SK-N-SH treated with all-trans-retinoic acid at 6 μM for 48 hours (cell line): ENCODE measurements around the gene POLR1D.

Experiments
- CSDC2 ChIP-seq: fragments of 250-450 bp; sonication (Bioruptor Pico); IDR thresholded peaks from 2 replicates; pipeline ENCODE4 v1.5.0; 2020; ENCODE audit warnings: mild to moderate bottlenecking, moderate library complexity
- OSR1 ChIP-seq: fragments of 250-450 bp; sonication (Bioruptor Pico); IDR thresholded peaks from 2 replicates; pipeline ENCODE4 v1.8.0; 2022; ENCODE audit warnings: moderate library complexity, mild to moderate bottlenecking, inconsistent platforms
- RARB ChIP-seq: fragments of 250-450 bp; sonication (Bioruptor Pico); IDR thresholded peaks from 2 replicates; pipeline ENCODE4 v1.8.0; 2021; ENCODE audit warnings: mild to moderate bottlenecking, moderate library complexity
- TOX ChIP-seq: fragments of 250-450 bp; sonication (Bioruptor Pico); IDR thresholded peaks from 2 replicates; pipeline ENCODE4 v1.8.0; 2021; ENCODE audit warnings: mild to moderate bottlenecking, moderate library complexity, borderline replicate concordance
- TSHZ2 ChIP-seq: fragments of 250-450 bp; sonication (Bioruptor Pico); IDR thresholded peaks from 2 replicates; pipeline ENCODE4 v1.5.0; 2020; ENCODE audit warnings: mild to moderate bottlenecking, moderate library complexity
- ZFP3 ChIP-seq: fragments of 250-450 bp; sonication (Bioruptor Pico); IDR thresholded peaks from 2 replicates; pipeline ENCODE4 v1.5.0; 2020; ENCODE audit warnings: mild to moderate bottlenecking, moderate library complexity
- ZFP30 ChIP-seq: fragments of 450-650 bp; formaldehyde crosslinking; IDR thresholded peaks from 2 replicates; pipeline ENCODE4 v1.5.0; 2022; ENCODE audit warnings: mild to moderate bottlenecking, moderate library complexity
- ZNF565 ChIP-seq: fragments of 450-650 bp; formaldehyde crosslinking; conservative IDR thresholded peaks from 2 replicates; pipeline ENCODE4 v1.5.0; 2020; ENCODE audit warnings: low read depth, mild to moderate bottlenecking, moderate library complexity
- ZNF70 ChIP-seq: fragments of 450-650 bp; formaldehyde crosslinking; IDR thresholded peaks from 2 replicates; pipeline ENCODE4 v1.5.0; 2020; ENCODE audit warnings: mild to moderate bottlenecking, moderate library complexity

DNA sequence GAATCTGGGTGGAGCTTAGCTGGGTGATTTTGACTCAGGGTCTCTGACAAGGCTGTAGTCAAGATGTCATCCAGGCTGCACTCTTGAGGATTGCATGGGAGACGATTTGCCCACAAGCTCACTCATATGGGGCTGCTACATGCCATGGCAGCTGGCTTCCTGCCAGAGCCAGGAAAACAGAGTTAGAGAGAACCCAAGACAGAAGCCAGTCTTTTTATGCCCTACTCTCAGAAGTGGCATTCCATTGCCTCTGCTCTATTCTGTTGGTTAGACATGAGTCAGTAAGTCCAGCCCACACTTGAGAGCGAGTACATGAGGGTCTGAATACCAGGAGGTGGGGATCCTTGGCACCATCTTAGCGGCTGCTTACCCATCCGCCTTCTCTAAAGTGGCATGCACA, 9.5 kb downstream of the POLR1D start:
- TF ChIP-seq ZFP3: no peak
- no peak for TF ChIP-seq ZNF565 (CRISPR knock-in tag)
- no peak for TF ChIP-seq ZFP30
- TF ChIP-seq TSHZ2 (CRISPR knock-in tag): no peak
- TF ChIP-seq OSR1 (CRISPR knock-in tag): no peak
- no peak for TF ChIP-seq RARB (CRISPR knock-in tag)
- TF ChIP-seq ZNF70 (CRISPR knock-in tag): no peak
- TF ChIP-seq CSDC2 (CRISPR knock-in tag): no peak
- TF ChIP-seq TOX (CRISPR knock-in tag): no peak
